ENCODE data around the gene SNAPC2.
"Not testable (repeated sequence)": the region's sequence is repeated elsewhere in the genome, so short reads cannot be mapped to it uniquely, and the experiment has no call there.

The SNAPC2 gene

GRCh38 chr19:7883105-7883504 lies 37.0 kb upstream of the SNAPC2 start:
- no peak for TF ChIP-seq CTCF (IDR thresholded peaks at IDR 0.05; ENCODE audit: borderline replicate concordance, insufficient read depth, low read depth, low read length)
- no peak overlapping the region for H3K4me3 ChIP-seq (ENCODE audit: low read depth, low read length)

DNA sequence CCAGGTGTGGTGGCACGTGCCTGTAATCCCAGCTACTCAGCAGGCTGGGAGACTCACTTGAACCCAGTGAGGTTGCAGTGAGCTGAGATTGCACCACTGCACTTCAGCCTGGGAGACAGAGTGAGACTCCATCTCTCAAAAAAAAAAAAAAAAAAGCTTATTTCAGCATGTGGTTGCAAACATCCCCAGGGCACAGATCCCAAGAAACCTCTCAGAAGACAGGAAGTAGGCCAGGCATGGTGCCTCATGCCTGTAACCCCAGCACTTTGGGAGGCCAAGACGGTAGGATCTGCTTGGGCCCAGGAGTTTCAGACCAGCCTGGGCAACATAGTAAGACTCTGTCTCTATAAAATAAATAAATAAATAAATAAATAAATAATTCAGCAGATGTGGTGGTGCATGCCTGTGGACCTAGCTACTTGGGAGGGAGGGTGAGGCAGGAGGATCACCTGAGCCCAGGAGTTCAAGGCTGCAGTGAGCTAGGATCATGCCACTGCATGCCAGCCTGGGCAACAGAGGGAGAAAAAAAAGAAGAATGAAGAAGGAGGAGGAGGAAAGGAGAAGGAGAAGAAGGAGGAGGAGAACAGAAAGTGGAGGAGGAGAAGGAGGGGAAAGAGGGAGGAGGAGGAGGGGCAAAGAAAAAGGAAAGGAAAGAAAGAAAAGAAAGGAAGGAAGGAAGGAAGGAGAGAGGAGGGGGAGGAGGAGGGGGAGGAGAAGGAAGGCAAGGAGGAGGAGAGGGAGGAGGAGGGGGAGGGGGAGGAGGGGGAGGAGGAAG lies 36.2 kb upstream of the SNAPC2 start:
- H3K4me3 ChIP-seq (ENCODE audit: low read depth, low read length) = no peak overlapping the region
- TF ChIP-seq CTCF (IDR thresholded peaks at IDR 0.05; ENCODE audit: borderline replicate concordance, insufficient read depth, low read depth, low read length) = no peak

DNA sequence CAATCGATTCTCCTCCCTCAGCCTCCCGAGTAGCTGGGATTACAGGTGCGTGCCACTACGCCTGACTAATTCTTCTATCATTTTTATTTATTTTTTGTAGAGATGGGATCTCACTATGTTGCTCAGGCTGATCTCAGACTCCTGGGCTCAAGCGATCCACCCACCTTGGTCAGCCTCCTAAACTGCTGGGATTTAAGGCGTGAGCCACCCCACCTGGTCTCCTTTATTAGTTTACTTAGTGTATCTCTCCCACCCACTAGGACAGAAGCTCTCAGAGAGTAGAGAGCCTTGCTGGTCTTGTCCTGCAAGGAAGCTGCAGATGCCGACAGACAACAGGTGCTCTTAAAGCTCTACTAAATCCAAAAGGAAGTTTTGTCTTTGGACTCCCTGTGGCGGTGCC lies 34.3 kb upstream of the SNAPC2 start:
- TF ChIP-seq CTCF (IDR thresholded peaks at IDR 0.05; ENCODE audit: borderline replicate concordance, insufficient read depth, low read depth, low read length) = no peak
- no peak overlapping the region for H3K4me3 ChIP-seq (ENCODE audit: low read depth, low read length)

- TF ChIP-seq CTCF (IDR thresholded peaks at IDR 0.05; ENCODE audit: borderline replicate concordance, insufficient read depth, low read depth, low read length) = no peak
- no peak overlapping the region for H3K4me3 ChIP-seq (ENCODE audit: low read depth, low read length)
Observed at GRCh38 chr19:7887408-7888144, 32.6 kb upstream of the SNAPC2 start.

DNA sequence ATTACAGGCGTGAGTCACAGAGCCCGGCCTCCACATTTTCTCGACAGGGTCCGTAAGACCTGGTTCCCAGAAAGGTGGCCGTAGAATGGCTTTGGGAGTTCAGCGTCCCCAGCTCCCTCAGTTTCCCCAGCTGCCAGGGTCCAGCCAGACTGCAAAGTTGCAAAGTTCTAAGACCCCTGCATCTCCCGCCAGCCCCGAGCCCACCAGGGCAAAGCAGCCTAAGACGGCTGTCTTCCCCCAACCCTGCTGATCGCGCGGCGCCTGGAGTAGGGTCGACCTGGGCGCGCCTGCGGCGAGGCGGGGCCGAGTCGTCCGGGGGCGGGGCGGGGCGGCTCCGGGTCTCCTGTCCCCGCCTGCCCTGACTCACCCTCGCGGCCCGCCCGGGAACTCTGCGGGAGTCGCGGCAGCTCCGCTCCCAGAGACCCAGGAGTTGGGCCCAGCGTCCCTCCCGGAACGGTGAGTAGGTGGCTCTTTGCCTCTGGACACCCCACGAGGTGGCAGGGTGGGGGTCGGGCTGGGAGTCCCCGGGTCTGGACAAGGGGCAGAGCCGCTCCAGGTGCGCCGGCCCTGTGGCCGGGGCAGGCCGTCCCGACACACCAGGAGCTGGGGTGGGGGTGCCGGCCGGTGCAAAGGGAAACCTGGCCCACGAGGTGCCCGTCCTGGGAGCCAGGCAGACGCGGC lies 31.9 kb upstream of the SNAPC2 start, which contains the start of gene LRRC8E:
Gene LRRC8E (plus strand): TSS at position 366 of the 681 bp plus-strand sequence. CDS start 7,094 bp downstream, outside the sequence.
- H3K4me3 ChIP-seq (ENCODE audit: low read depth, low read length) = no peak within 1 kb of the TSS
- TF ChIP-seq CTCF (IDR thresholded peaks at IDR 0.05; ENCODE audit: borderline replicate concordance, insufficient read depth, low read depth, low read length) = no peak

DNA sequence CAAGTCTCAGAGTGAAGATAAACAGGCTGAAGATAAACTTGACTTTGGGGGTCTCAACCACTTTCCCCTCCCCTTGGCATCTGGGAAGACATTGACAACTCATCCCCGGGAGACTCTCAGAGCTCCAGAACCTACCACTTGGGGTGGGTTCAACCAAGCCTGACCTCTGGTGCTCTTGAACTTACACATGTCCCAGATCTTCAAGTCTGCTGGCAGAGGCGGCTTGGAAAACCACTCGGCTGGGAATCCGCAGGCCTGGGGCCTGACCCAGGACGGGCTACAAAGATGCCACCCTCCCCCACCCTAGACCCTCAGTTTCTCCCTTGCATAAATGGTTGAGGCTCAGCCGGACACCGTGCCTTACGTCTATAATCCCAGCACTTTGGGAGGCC lies 31.3 kb upstream of the SNAPC2 start:
- no peak for TF ChIP-seq CTCF (IDR thresholded peaks at IDR 0.05; ENCODE audit: borderline replicate concordance, insufficient read depth, low read depth, low read length)
- H3K4me3 ChIP-seq (ENCODE audit: low read depth, low read length) = no peak overlapping the region

DNA sequence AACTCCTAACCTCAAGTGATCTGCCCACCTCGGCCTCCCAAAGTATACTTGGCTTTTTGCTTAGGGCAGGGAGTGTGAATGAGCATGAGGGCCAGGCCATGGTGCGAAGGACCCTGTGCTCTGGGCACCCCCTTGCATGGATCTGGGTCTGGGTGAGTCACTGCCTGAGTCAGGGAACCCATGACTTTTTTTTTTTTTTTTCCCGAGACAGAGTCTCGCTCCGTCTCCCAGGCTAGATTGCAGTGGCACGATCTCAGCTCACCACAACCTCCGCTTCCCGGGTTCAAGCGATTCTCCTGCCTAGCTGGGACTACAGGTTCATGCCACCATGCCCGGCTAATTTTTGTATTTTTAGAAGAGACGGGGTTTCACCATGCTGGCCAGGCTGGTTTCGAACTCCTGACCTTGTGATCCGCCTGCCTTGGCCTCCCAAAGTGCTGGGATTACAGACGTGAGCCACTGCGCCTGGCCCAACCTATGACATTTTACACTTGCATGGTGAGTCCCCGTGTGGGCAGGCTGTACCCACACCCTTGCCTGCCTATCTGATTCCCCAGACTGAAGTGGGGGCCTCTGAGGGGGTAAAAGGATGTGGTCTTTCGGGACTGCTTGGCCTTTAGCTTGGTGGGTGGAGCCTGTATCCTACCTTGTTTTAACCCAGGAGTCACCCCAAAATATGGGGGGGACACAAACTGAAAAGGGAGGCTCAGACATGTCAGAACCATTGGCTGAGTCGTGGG lies 26.6 kb upstream of the SNAPC2 start:
- not testable (repeated sequence) for H3K4me3 ChIP-seq (ENCODE audit: low read depth, low read length)

Measured in GM12875 (cell line).